ENCODE measurements around the gene SENP2.
"Not testable (repeated sequence)": the region's sequence is repeated elsewhere in the genome, so short reads cannot be mapped to it uniquely, and the experiment has no call there.

Gene SENP2

DNA sequence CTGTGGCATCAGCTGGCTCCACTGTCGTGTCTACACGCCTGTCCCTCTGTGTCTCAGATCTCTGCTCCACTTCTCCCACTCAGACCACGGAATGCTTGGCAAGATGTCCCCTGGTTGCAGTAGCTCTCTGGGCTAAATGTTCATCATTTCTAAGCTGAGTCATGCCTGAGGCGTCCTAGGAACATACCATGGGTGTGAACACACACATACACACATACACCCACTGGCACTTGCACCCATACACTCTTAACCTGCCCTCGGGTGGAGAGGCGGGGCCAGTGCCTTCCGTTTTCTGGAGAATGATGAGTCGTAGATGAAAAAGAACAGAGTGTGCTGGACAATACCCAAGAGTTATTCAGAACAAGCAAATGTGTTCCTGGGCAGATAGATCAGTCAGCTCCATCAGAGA lies 72.4 kb downstream of the SENP2 start:
- H3K9me3 ChIP-seq = no peaks in the 10 kb centered on the region
- DNase-seq = peak; percentile 91 to 93
- no peaks in the 10 kb centered on the region for H3K27me3 ChIP-seq
- H3K4me1 ChIP-seq = peaks cover 9 to 60% (median 45%) of the 10 kb centered on the region in 4 donors
- peak overlapping the region; percentile 81 to 84 for H3K27ac ChIP-seq
- intact Hi-C loops (cut with DNase I; ENCODE audit: low total_unique reads) = no loop called here
- H3K4me3 ChIP-seq = no peak overlapping the region
- TF ChIP-seq, protein P1, sequence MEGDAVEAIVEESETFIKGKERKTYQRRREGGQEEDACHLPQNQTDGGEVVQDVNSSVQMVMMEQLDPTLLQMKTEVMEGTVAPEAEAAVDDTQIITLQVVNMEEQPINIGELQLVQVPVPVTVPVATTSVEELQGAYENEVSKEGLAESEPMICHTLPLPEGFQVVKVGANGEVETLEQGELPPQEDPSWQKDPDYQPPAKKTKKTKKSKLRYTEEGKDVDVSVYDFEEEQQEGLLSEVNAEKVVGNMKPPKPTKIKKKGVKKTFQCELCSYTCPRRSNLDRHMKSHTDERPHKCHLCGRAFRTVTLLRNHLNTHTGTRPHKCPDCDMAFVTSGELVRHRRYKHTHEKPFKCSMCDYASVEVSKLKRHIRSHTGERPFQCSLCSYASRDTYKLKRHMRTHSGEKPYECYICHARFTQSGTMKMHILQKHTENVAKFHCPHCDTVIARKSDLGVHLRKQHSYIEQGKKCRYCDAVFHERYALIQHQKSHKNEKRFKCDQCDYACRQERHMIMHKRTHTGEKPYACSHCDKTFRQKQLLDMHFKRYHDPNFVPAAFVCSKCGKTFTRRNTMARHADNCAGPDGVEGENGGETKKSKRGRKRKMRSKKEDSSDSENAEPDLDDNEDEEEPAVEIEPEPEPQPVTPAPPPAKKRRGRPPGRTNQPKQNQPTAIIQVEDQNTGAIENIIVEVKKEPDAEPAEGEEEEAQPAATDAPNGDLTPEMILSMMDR (IDR thresholded peaks at IDR 0.05) = no peak
- no peaks in the 10 kb centered on the region for H3K36me3 ChIP-seq

DNA sequence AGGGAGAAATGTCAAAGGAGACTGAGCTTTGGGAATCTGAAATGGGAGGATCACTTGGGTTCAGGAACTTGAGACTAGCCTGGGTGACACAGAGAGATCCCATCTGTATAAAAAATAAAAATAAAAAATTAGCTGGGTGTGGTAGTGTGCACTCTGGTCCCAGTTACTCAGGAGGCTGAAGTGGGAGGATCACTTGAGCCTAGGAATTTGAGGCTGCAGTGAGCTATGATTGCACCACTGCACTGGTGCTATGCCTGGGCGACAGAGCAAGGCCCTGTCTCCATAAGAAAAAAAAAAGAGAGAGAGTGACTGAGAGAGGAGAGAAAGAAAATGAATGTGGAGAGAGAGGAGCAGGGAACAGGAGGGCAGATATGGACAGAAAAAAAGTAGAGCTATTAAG lies 72.8 kb downstream of the SENP2 start:
- peak overlapping the region; percentile 81 to 84 for H3K27ac ChIP-seq
- peaks cover 9 to 60% (median 45%) of the 10 kb centered on the region in 4 donors for H3K4me1 ChIP-seq
- no peaks in the 10 kb centered on the region for H3K9me3 ChIP-seq
- H3K27me3 ChIP-seq = peaks cover 0 to 1% of the 10 kb centered on the region in 2 donors
- TF ChIP-seq, protein P1 (IDR thresholded peaks at IDR 0.05) = no peak
- intact Hi-C loops (cut with DNase I; ENCODE audit: low total_unique reads) = no loop called here
- no peak for DNase-seq
- no peaks in the 10 kb centered on the region for H3K36me3 ChIP-seq
- H3K4me3 ChIP-seq = no peak overlapping the region

DNA sequence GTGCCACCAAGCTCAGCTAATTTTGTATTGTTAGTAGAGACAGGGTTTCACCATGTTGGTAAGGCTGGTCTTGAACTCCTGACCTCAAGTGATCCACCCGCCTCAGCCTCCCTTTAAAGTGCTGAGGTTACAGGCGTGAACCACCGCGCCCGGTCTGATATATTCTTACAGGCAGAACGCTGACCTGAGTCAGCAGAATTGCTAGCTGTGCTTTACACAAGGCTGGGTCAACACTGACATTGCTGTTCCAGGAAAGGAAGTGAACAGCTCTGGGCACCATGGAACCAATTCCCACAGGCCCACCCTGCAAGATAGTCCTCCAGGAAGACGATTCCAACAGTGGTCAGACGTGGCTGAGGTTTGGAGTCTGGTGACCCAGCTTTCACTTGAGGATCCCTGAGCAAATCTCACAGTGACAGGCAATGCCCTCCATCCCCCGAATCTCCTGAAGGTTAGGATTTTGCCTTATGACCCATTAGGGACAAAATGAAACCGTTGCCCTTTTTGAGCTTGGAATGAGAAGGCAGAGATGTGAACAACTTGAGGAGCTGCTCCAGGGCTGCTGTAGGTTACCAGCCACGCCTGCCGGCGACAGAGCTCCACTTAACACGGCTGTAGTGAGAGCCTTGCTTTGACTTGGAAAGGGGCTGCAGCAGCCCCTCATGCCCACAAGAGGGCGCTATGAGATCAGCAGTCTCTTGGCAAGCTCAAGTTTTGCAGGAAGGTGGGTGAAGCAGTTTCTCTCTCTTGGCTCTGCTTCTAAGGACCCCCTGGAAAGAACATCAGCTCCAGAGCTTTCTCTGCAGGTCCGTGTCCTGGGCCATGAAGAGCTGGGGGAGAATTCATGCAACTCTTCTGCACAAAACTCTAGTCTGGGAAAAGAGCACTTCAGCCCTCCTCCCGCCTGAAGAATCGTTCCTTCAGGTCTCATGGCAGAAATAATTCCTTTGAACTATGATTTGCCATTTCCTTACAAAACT lies 74.1 kb downstream of the SENP2 start:
- H3K9me3 ChIP-seq = no peaks in the 10 kb centered on the region
- intact Hi-C loops (cut with DNase I; ENCODE audit: low total_unique reads) = loop anchor here (2.0 kb wide), 1 partner anchor 109 kb away; no protein-coding TSS in a partner anchor
- H3K4me1 ChIP-seq = peaks cover 9 to 54% (median 45%) of the 10 kb centered on the region in 4 donors
- no peaks in the 10 kb centered on the region for H3K36me3 ChIP-seq
- H3K4me3 ChIP-seq = no peak overlapping the region
- peak overlapping the region; percentile 81 to 84 for H3K27ac ChIP-seq
- TF ChIP-seq, protein P1 (IDR thresholded peaks at IDR 0.05) = peak; percentile 87 to 97
- DNase-seq = peak; percentile 74 to 86
- H3K27me3 ChIP-seq = peaks cover 0 to 3% of the 10 kb centered on the region in 2 donors

DNA sequence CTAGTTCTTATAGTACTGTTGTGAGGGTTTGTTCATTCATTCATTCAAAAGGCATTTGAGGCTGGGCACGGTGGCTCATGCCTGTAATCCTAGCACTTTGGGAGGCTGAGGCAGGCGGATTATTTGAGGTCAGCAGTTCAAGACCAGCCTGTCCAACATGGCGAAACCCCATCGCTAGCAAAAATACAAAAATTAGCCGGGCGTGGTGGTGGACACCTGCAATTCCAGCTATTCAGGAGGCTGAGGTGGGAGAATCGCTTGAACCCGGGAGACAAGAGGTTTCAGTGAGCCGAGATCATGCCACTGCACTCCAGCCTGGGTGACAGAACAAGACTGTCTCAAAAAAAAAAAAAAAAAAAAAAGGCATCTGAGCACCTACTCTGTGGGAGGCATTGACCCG lies 75.2 kb downstream of the SENP2 start:
- intact Hi-C loops (cut with DNase I; ENCODE audit: low total_unique reads) = loop anchor here (2.0 kb wide), 1 partner anchor 108 kb away; no protein-coding TSS in a partner anchor
- H3K9me3 ChIP-seq, H3K27me3 ChIP-seq, H3K36me3 ChIP-seq, H3K4me3 ChIP-seq, DNase-seq, H3K27ac ChIP-seq: not testable (repeated sequence)
- peaks cover 6 to 44% (median 37%) of the 10 kb centered on the region in 4 donors for H3K4me1 ChIP-seq

DNA sequence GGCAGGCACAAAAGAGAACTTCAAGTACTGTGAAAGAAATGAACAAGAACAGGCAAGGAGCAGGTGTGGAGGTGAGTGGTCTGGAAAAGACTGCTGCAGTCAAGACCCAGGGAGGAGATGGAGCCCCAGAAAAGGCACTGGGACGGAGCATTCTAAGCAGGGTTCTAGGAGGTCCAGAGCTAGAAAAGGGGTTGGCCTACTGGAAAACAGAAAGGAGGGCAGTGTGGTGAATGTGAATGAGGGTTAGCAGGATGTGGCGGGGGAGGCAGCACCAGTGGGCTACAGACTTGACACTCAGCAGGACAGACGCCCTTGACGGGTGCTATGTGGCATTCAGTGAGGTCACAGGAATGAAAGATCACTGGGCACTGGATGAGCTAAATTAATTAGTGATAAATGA lies 75.7 kb downstream of the SENP2 start:
- Histone ChIP-seq H3K9me3 (no peaks in the 10 kb centered on the region), H3K4me1 (peaks cover 6 to 40% (median 35%) of the 10 kb centered on the region in 4 donors), H3K36me3 (no peaks in the 10 kb centered on the region), H3K4me3 (no peak overlapping the region), H3K27me3 (peaks cover 0 to 3% of the 10 kb centered on the region in 2 donors), H3K27ac (no peak overlapping the region)
- TF ChIP-seq, protein P1 (IDR thresholded peaks at IDR 0.05) = no peak
- DNase-seq = no peak
- intact Hi-C loops (cut with DNase I; ENCODE audit: low total_unique reads) = loop anchor here (2.0 kb wide), 1 partner anchor 107 kb away; no protein-coding TSS in a partner anchor

DNA sequence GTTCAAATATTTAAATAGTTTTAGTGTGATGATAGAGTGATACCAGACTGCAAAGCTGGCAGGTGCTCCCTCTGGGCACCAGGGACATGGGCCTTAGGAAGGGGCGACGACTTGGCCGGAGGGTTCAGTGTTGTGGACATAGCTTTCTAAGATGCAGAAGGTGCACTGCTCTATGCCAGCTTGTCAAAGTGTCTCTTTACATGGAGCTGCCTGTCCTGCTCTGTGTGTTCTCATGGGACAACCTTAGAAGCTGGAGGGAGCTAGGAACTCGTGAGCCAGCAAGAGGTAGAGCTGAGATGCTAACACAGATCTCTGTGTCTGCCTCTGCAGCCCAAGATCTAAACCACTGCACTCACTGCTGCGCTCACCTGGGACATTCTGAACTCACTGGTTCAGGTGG lies 77.8 kb downstream of the SENP2 start:
- Histone ChIP-seq H3K27ac (no peak overlapping the region), H3K4me1 (peaks cover 5 to 19% (median 14%) of the 10 kb centered on the region in 4 donors), H3K36me3 (no peaks in the 10 kb centered on the region), H3K4me3 (no peak overlapping the region), H3K27me3 (peaks cover 0 to 3% of the 10 kb centered on the region in 2 donors), H3K9me3 (no peaks in the 10 kb centered on the region)
- intact Hi-C loops (cut with DNase I; ENCODE audit: low total_unique reads) = no loop called here
- TF ChIP-seq, protein P1 (IDR thresholded peaks at IDR 0.05) = no peak
- no peak for DNase-seq

All from tibial artery (tissue), 4 donors.